Hepatocyte (in vitro differentiated cells): ENCODE data around the gene ANKFN1. TPM values are rescaled to one million over a fixed set of nuclear protein-coding genes. Genes with fewer than 3 reads are reported as not detected.

Experiments used
- DNase-seq: peaks from one replicate; pipeline ENCODE4 v3.0.0-alpha.2; 2016; ENCODE audit warnings: low spot score
- H2AFZ ChIP-seq: fragments of 200-600 bp; sonication (generic); 2 replicates; pipeline ENCODE4 v1.6.0; 2016; ENCODE audit warnings: antibody characterized with exemption, mild to moderate bottlenecking
- H3K27ac ChIP-seq: fragments of 200-600 bp; sonication (generic); 2 replicates; pipeline ENCODE4 v1.5.1; 2016; ENCODE audit warnings: mild to moderate bottlenecking
- H3K27me3 ChIP-seq: fragments of 200-600 bp; sonication (generic); 2 replicates; pipeline ENCODE4 v1.6.1; 2016
- H3K36me3 ChIP-seq: fragments of 200-600 bp; sonication (generic); replicated peaks from 2 replicates; pipeline ENCODE4 v1.5.1; 2016; ENCODE audit warnings: low read depth; ENCODE audit not compliant: insufficient read depth
- H3K4me1 ChIP-seq: fragments of 200-600 bp; sonication (generic); 2 replicates; pipeline ENCODE4 v1.5.1; 2016; ENCODE audit warnings: mild to moderate bottlenecking, moderate library complexity; ENCODE audit not compliant: insufficient read depth
- H3K4me2 ChIP-seq: fragments of 200-600 bp; sonication (generic); 2 replicates; pipeline ENCODE4 v1.6.0; 2016
- H3K4me3 ChIP-seq: fragments of 200-600 bp; sonication (generic); 2 replicates; pipeline ENCODE4 v1.5.1; 2016; ENCODE audit warnings: mild to moderate bottlenecking
- H3K79me2 ChIP-seq: fragments of 200-600 bp; sonication (generic); 2 replicates; pipeline ENCODE4 v1.6.0; 2017; ENCODE audit warnings: mild to moderate bottlenecking
- H3K9me2 ChIP-seq: fragments of 200-600 bp; sonication (generic); replicated peaks from 2 replicates; pipeline ENCODE4 v1.6.0; 2017; ENCODE audit warnings: mild to moderate bottlenecking; ENCODE audit not compliant: insufficient read depth
- H3K9me3 ChIP-seq: fragments of 200-600 bp; sonication (generic); 2 replicates; pipeline ENCODE4 v1.5.1; 2016; ENCODE audit warnings: low read depth, mild to moderate bottlenecking
- H4K20me1 ChIP-seq: fragments of 200-600 bp; sonication (generic); 2 replicates; pipeline ENCODE4 v1.6.0; 2016; ENCODE audit warnings: mild to moderate bottlenecking; ENCODE audit not compliant: insufficient read depth, poor library complexity, severe bottlenecking
- EZH2 ChIP-seq: fragments of 200-600 bp; sonication (generic); IDR thresholded peaks from 2 replicates; pipeline ENCODE4 v1.6.1; 2016; ENCODE audit warnings: antibody characterized with exemption, mild to moderate bottlenecking, borderline replicate concordance
- EZH2phosphoT487 ChIP-seq: fragments of 200-600 bp; sonication (generic); IDR thresholded peaks from one replicate; pipeline ENCODE4 v1.6.1; 2018; ENCODE audit warnings: antibody characterized with exemption, mild to moderate bottlenecking, low read depth, moderate library complexity; ENCODE audit not compliant: unreplicated experiment, severe bottlenecking
- WGBS: methylation state at CpG from one replicate; pipeline ENCODE4 v1.1.6; 2016; ENCODE audit warnings: low lambda C conversion rate; ENCODE audit errors: missing lambda C conversion rate; 5-methylcytosine and 5-hydroxymethylcytosine counted together
- polyA plus RNA-seq: library from polyadenylated mRNA; unstranded; fragments of >200 nt; fragmentation: Nextera tagmentation; extraction: Ambion mirVana; gene quantifications from 2 replicates; pipeline ENCODE4 v1.2.1, GENCODE V29; 2016
- total RNA-seq: library from RNA; depleted of rRNA; stranded (reverse); fragments of >200 nt; gene quantifications from 2 replicates; pipeline ENCODE4 v1.2.3, GENCODE V29; 2014
- TF ChIP-seq, protein P1 (sequence below): fragments of 200-600 bp; sonication (generic); IDR thresholded peaks from 2 replicates; pipeline ENCODE4 v1.5.1; 2016; ENCODE audit warnings: antibody characterized with exemption, mild to moderate bottlenecking; ENCODE audit not compliant: poor library complexity

ANKFN1 gene
- total and polyA plus RNA-seq, 2 experiments from 2014 or later: 0.10 to 1.2 TPM

DNA sequence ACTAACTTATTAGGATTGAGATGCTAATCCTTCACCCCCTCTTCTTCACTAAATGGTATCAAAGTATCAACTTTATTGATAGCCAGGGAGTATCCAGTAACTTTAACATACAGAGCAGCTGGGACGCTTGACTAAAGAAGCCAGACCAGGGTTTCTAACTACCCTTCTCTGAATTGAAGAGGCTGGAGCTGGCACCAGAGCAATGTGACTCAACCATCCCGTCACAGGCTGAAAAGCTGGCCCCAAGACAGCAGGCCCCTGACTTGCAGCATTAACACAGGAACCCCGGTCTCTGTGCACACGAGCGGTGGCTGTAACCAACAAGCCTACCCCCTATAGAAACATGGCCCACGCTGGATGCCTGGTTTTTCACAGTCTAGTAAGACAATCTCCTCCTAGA lies 59.8 kb downstream of the ANKFN1 start:
- Histone ChIP-seq H4K20me1 (no peaks in the 10 kb centered on the region), H3K4me3 (no peak overlapping the region), H3K79me2 (no peaks in the 10 kb centered on the region), H3K9me3 (no peaks in the 10 kb centered on the region), H3K27ac (no peak overlapping the region), H3K36me3 (no peaks in the 10 kb centered on the region), H2AFZ (no peak overlapping the region), H3K9me2 (no peaks in the 10 kb centered on the region), H3K4me1 (no peaks in the 10 kb centered on the region), H3K4me2 (no peak overlapping the region), H3K27me3 (no peaks in the 10 kb centered on the region)
- TF ChIP-seq EZH2: no peak
- TF ChIP-seq, protein P1, sequence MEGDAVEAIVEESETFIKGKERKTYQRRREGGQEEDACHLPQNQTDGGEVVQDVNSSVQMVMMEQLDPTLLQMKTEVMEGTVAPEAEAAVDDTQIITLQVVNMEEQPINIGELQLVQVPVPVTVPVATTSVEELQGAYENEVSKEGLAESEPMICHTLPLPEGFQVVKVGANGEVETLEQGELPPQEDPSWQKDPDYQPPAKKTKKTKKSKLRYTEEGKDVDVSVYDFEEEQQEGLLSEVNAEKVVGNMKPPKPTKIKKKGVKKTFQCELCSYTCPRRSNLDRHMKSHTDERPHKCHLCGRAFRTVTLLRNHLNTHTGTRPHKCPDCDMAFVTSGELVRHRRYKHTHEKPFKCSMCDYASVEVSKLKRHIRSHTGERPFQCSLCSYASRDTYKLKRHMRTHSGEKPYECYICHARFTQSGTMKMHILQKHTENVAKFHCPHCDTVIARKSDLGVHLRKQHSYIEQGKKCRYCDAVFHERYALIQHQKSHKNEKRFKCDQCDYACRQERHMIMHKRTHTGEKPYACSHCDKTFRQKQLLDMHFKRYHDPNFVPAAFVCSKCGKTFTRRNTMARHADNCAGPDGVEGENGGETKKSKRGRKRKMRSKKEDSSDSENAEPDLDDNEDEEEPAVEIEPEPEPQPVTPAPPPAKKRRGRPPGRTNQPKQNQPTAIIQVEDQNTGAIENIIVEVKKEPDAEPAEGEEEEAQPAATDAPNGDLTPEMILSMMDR: no peak
- no peak for TF ChIP-seq EZH2phosphoT487
- no peak for DNase-seq
- 91% methylated on average over 6 of the region's 6 CpGs for WGBS

DNA sequence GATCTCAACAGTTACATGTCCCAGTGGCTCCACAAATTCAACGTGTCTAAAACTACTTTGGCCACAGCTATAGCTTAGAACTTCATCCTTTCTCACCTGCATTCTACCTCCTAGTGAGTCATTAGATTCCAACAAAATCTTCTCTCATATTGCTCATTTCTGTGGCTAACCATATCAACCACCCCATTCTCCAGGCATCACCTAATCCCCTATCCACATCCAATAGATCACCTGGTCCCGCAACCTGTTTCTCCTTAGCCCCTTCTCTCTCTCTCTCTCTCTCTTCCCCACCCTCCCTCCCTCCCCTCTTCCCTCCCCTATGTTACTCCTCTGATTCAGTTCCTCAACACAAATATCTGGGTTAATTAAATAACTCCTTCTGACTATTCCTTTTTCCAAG lies 64.6 kb downstream of the ANKFN1 start:
- TF ChIP-seq EZH2phosphoT487: no peak
- TF ChIP-seq, protein P1: no peak
- TF ChIP-seq EZH2: no peak

DNA sequence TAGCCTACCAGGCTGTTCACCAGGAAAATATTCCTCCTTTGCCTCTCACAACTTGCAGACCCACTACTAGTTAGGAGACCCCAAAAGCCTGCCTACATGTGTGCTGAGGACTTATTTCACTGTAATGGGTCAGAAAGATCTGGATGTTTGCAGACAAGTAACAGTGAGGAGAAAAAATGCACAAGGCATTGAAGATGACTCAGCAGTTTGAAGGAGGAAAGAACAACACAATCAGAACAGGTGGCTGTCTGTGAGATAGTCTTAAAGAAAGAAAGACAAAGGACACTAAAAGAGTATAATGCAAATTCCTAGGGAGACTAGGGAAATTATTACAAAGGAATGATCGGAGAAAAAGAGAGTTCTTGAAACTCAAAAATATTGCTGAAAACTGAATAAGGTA lies 69.0 kb downstream of the ANKFN1 start:
- DNase-seq: no peak
- WGBS: 80% methylated on average over 1 of the region's 1 CpG
- TF ChIP-seq EZH2phosphoT487 (no peak), EZH2 (no peak)
- TF ChIP-seq, protein P1: no peak
- Histone ChIP-seq H3K27me3 (no peaks in the 10 kb centered on the region), H3K36me3 (no peaks in the 10 kb centered on the region), H4K20me1 (no peaks in the 10 kb centered on the region), H3K9me2 (no peaks in the 10 kb centered on the region), H3K79me2 (no peaks in the 10 kb centered on the region), H3K4me1 (peaks cover 10% of the 10 kb centered on the region), H3K4me2 (no peak overlapping the region), H3K4me3 (no peak overlapping the region), H3K27ac (no peak overlapping the region), H2AFZ (no peak overlapping the region), H3K9me3 (no peaks in the 10 kb centered on the region)

More for the DNA sequence above, 64.6 kb downstream of the ANKFN1 start:
- H3K79me2 ChIP-seq: no peaks in the 10 kb centered on the region
- H3K4me1 ChIP-seq: peaks cover 10% of the 10 kb centered on the region
- H2AFZ ChIP-seq: no peak overlapping the region
- no peak for DNase-seq
- 95% methylated on average over 2 of the region's 2 CpGs for WGBS
- H3K9me3 ChIP-seq: no peaks in the 10 kb centered on the region
- H3K4me3 ChIP-seq: no peak overlapping the region
- no peak overlapping the region for H3K4me2 ChIP-seq
- no peak overlapping the region for H3K27ac ChIP-seq
- no peaks in the 10 kb centered on the region for H3K36me3 ChIP-seq
- H4K20me1 ChIP-seq: no peaks in the 10 kb centered on the region
- H3K9me2 ChIP-seq: no peaks in the 10 kb centered on the region
- no peaks in the 10 kb centered on the region for H3K27me3 ChIP-seq

DNA sequence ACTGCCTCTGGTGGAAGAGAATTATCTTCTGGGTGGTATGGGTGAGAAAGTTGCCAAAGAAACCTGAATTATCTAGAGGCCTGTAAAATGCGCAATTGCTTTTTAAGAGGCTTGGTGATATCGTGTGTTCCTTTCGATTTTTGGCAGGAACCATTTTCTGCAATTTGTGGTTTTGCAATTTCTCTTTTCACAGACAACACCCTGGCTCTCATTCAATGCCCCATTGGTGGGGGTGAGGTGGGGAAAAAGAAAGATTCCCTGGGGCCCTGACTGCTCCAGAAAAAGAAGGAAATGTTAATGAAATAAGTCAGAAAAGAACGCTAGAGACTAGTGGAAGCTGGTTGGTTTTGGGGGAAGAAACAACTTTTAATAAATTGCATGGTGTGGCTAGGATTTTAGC lies 77.4 kb downstream of the ANKFN1 start:
- TF ChIP-seq EZH2phosphoT487 (no peak), EZH2 (no peak)
- TF ChIP-seq, protein P1: no peak

More for the DNA sequence above, 77.4 kb downstream of the ANKFN1 start:
- H3K79me2 ChIP-seq: no peaks in the 10 kb centered on the region
- DNase-seq: peak; percentile 9
- H3K4me1 ChIP-seq: peaks cover 3% of the 10 kb centered on the region
- no peaks in the 10 kb centered on the region for H3K36me3 ChIP-seq
- no peak overlapping the region for H3K4me3 ChIP-seq
- H2AFZ ChIP-seq: no peak overlapping the region
- H3K27ac ChIP-seq: peak overlapping the region; percentile 44
- no peaks in the 10 kb centered on the region for H4K20me1 ChIP-seq
- 75% methylated on average over 4 of the region's 4 CpGs for WGBS
- H3K27me3 ChIP-seq: no peaks in the 10 kb centered on the region
- no peaks in the 10 kb centered on the region for H3K9me2 ChIP-seq
- H3K4me2 ChIP-seq: no peak overlapping the region
- H3K9me3 ChIP-seq: no peaks in the 10 kb centered on the region
